Transverse colon (tissue), 4 donors: ENCODE data around the gene TDRD1. TPM values are rescaled to one million over a fixed set of nuclear protein-coding genes. Genes with fewer than 3 reads are reported as not detected.

Source experiments
- DNase-seq: peaks from one replicate; pipeline ENCODE4 v3.0.0-alpha.2; 2019
- H3K27ac ChIP-seq, 4 donors: fragments of 200-600 bp; sonication (generic); 2 replicates each; pipeline ENCODE4 v1.5.1; 2016 to 2018; ENCODE audit warnings: inconsistent platforms in 4 of 4
- H3K27me3 ChIP-seq: fragments of 200-600 bp; sonication (generic); 2 replicates; pipeline ENCODE4 v1.5.1; 2017; ENCODE audit warnings: inconsistent platforms
- H3K36me3 ChIP-seq, 4 donors: fragments of 200-600 bp; sonication (generic); 2 replicates each; pipeline ENCODE4 v1.5.1; 2017 to 2019; ENCODE audit warnings: inconsistent platforms in 4 of 4
- H3K4me1 ChIP-seq, 4 donors: fragments of 200-600 bp; sonication (generic); 2 replicates each; pipeline ENCODE4 v1.5.1; 2017 to 2020; ENCODE audit warnings: inconsistent platforms in 4 of 4
- H3K4me3 ChIP-seq, 4 donors: fragments of 200-600 bp; sonication (generic); 1 replicate in 1 of 4; 2 replicates in 3 of 4; pipeline versions ENCODE4 v1.5.1 to v1.6.1; 2017 to 2019; ENCODE audit warnings: inconsistent platforms in 4 of 4
- H3K9me3 ChIP-seq, 2 donors: fragments of 200-600 bp; sonication (generic); 2 replicates each; pipeline ENCODE4 v1.5.1; 2017 to 2019; ENCODE audit warnings: inconsistent platforms in 2 of 2
- EP300 ChIP-seq: sonication (generic); formaldehyde crosslinking; IDR thresholded peaks from one replicate; pipeline ENCODE4 v1.6.1; 2017; ENCODE audit warnings: antibody characterized with exemption, low read depth
- POLR2A ChIP-seq: fragments of 450-650 bp; IDR thresholded peaks from one replicate; pipeline ENCODE4 v1.6.1; 2016; ENCODE audit warnings: antibody characterized with exemption, mild to moderate bottlenecking, moderate library complexity
- POLR2AphosphoS5 ChIP-seq, 3 donors: sonication (generic); formaldehyde crosslinking; IDR thresholded peaks; one replicate each; pipeline ENCODE4 v1.6.1; 2016; ENCODE audit warnings: antibody characterized with exemption in 3 of 3
- WGBS, 2 donors: methylation state at CpG; one replicate each; pipeline ENCODE4 v1.1.5; 2018; ENCODE audit warnings: low coverage in 1 of 2; 5-methylcytosine and 5-hydroxymethylcytosine counted together
- in situ Hi-C, 4 donors: fragments of 200-750 bp; cut with MboI; loops; one replicate each; pipeline versions ENCODE4 v1.15.0 to v1.15.1; 2017; ENCODE audit warnings: low sequenced_read_pairs in 3 of 4, low pct_ligation_motif_present in 1 of 4, low pct_unique_long_range_greater_than_20kb in 1 of 4
- intact Hi-C: fragments of 100-400 bp; cut with DNase I; formaldehyde crosslinking; loops from one replicate; pipeline ENCODE4 v1.15.1; 2023; ENCODE audit warnings: low total_unique reads
- total RNA-seq, 4 donors: library from RNA; depleted of rRNA; stranded (reverse); fragments of >200 nt; gene quantifications; one replicate each; pipeline ENCODE4 v1.1.0, GENCODE V29; 2016
- TF ChIP-seq, protein P1 (sequence below), 5 experiments: fragments of 200-600 bp in 3 of 5; fragments of 450-650 bp in 2 of 5; sonication (generic) in 3 of 5; IDR thresholded peaks; 1 replicate in 2 of 5; 2 replicates in 3 of 5; pipeline ENCODE4 v1.5.1; 2016 to 2017; ENCODE audit warnings: antibody characterized with exemption in 5 of 5, inconsistent platforms in 3 of 5, mild to moderate bottlenecking in 2 of 5, moderate library complexity in 1 of 5

TDRD1 gene
- total RNA-seq, 4 donors from 2014 or later = 0.14 TPM; not detected in 3

DNA sequence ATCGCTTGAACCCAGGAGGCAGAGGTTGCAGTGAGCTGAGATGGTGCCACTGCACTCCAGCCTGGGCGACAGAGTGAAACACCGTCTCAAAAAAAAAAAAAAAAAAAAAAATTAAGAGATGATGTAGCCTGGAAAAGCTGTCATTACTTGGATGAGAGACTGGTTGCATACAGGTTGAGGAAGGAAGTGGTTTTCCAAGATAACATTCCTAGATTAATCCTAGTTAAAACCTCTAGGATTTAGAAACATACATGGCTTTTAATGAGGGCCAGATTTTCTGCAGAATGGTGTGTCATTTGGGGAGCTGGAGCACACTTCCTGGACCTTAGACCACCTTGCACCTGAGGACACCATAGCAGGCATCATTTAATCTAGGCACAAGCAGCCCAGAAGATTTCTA, 77.7 kb downstream of the TDRD1 start:
- in situ Hi-C loops = no loop called here
- intact Hi-C loops = no loop called here
- DNase-seq = no peak
- peaks cover 0 to 17% (median 10%) of the 10 kb centered on the region in 4 donors for H3K4me1 ChIP-seq
- no peaks in the 10 kb centered on the region for H3K36me3 ChIP-seq
- TF ChIP-seq, protein P1, sequence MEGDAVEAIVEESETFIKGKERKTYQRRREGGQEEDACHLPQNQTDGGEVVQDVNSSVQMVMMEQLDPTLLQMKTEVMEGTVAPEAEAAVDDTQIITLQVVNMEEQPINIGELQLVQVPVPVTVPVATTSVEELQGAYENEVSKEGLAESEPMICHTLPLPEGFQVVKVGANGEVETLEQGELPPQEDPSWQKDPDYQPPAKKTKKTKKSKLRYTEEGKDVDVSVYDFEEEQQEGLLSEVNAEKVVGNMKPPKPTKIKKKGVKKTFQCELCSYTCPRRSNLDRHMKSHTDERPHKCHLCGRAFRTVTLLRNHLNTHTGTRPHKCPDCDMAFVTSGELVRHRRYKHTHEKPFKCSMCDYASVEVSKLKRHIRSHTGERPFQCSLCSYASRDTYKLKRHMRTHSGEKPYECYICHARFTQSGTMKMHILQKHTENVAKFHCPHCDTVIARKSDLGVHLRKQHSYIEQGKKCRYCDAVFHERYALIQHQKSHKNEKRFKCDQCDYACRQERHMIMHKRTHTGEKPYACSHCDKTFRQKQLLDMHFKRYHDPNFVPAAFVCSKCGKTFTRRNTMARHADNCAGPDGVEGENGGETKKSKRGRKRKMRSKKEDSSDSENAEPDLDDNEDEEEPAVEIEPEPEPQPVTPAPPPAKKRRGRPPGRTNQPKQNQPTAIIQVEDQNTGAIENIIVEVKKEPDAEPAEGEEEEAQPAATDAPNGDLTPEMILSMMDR (IDR thresholded peaks at IDR 0.05) = no peak
- no peak for TF ChIP-seq POLR2AphosphoS5 (IDR thresholded peaks at IDR 0.05)
- no peak for TF ChIP-seq EP300
- TF ChIP-seq POLR2A = no peak
- no peaks in the 10 kb centered on the region for H3K27me3 ChIP-seq
- WGBS, 2 donors = 80 to 83% methylated on average over 1 to 3 of the region's 3 CpGs
- H3K4me3 ChIP-seq = no peak overlapping the region
- peak overlapping the region in 2 of 4 donors; percentile 37 to 43 for H3K27ac ChIP-seq
- H3K9me3 ChIP-seq = no peaks in the 10 kb centered on the region

DNA sequence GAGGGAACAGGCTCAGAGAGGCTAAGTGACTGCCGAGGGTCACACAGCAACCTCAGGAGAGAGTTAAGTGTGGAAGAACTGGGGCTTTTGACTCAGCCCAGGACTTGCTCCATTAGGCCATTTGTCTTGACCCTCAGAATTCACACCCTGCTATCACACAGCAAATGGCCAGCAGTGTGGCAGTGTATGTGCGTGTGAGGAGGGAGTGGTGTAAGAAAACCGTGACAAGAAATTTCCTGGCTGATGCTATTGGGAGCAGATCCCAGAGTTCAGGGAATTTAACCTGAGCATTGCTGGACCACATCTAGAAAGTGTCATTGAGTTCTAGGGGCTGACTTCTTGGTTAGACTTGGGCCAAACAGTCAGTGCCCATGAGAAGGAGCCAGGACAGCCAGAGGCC, 78.3 kb downstream of the TDRD1 start:
- Histone ChIP-seq H3K27me3 (no peaks in the 10 kb centered on the region), H3K9me3 (no peaks in the 10 kb centered on the region), H3K36me3 (no peaks in the 10 kb centered on the region), H3K4me1 (peaks cover 0 to 17% (median 10%) of the 10 kb centered on the region in 4 donors), H3K27ac (peak overlapping the region; percentile 5 to 58 (median 40)), H3K4me3 (no peak overlapping the region)
- in situ Hi-C loops (no loop called here), intact Hi-C loops (no loop called here)
- DNase-seq = no peak
- WGBS, 2 donors = 14 to 54% methylated on average over 2 to 3 of the region's 3 CpGs
- TF ChIP-seq POLR2A (no peak), EP300 (no peak), POLR2AphosphoS5 (IDR thresholded peaks at IDR 0.05) (no peak)
- TF ChIP-seq, protein P1 (IDR thresholded peaks at IDR 0.05) = no peak

DNA sequence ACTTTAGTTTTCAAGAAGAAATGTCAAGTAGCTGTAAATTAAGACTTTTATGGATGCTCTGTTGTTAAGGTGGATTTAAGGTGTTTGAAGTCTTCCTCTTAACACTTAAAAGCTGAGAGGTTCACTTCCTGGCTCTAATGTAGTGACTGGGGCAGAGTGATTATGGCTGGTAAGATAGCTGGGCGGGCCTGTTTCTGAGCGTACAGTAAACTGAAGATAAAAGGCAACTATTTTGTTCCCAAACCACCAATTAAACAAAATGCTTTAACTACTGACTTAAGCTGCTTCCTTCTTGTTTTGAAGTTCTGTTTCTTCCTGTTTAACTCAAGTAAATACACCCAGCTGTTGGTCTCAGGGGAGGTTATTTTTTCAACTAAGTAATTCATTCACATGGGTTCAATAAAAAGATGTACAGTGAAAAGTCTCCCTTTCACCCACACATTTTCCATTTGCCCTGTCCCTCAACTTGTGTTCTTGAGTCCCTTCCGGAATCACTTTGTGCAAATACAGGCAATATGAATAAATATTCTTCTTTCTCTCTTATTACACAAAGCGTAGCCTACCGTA, 79.2 kb downstream of the TDRD1 start:
- peak; percentile 32 for DNase-seq
- no peak for TF ChIP-seq POLR2A
- TF ChIP-seq, protein P1 (IDR thresholded peaks at IDR 0.05) = no peak
- TF ChIP-seq EP300 = no peak
- TF ChIP-seq POLR2AphosphoS5 (IDR thresholded peaks at IDR 0.05) = no peak
- H3K36me3 ChIP-seq = no peaks in the 10 kb centered on the region
- H3K27me3 ChIP-seq = no peaks in the 10 kb centered on the region
- H3K4me3 ChIP-seq = no peak overlapping the region
- 26 to 39% methylated on average over 4 to 5 of the region's 5 CpGs for WGBS, 2 donors
- peak overlapping the region; percentile 37 to 58 (median 43) for H3K27ac ChIP-seq
- in situ Hi-C loops = no loop called here
- H3K9me3 ChIP-seq = no peaks in the 10 kb centered on the region
- H3K4me1 ChIP-seq = peaks cover 0 to 17% (median 10%) of the 10 kb centered on the region in 4 donors
- intact Hi-C loops = no loop called here

DNA sequence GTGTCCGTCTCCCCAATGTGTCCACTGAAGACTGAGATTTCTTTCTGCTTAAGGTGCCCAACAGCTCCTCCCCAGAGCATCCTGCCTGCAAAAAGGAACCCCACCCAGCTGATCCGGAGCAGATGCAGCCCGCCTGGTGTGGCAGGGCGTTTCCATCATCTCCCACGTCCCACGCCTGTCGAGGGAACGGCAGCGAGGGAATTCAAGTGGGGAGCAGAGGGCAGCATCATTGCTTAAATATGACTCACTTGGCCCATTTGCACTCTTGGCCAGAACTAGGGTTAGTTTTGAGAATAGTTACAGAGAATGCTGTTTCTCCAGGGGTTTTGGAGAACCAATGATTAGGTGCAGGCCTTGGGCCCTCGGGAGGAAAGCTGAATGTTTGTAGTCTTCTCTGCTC, 80.7 kb downstream of the TDRD1 start:
- no peak for DNase-seq
- intact Hi-C loops = no loop called here
- Histone ChIP-seq H3K4me1 (peaks cover 0 to 17% (median 10%) of the 10 kb centered on the region in 4 donors), H3K27me3 (no peaks in the 10 kb centered on the region), H3K4me3 (no peak overlapping the region), H3K27ac (peak overlapping the region; percentile 1 to 58 (median 42)), H3K36me3 (no peaks in the 10 kb centered on the region), H3K9me3 (no peaks in the 10 kb centered on the region)
- in situ Hi-C loops = no loop called here
- 67 to 68% methylated on average over 1 to 10 of the region's 10 CpGs for WGBS, 2 donors
- TF ChIP-seq POLR2AphosphoS5 (IDR thresholded peaks at IDR 0.05) = peak in 2 of 3 donors; percentile 19 to 46
- TF ChIP-seq, protein P1 (IDR thresholded peaks at IDR 0.05) = no peak
